Endothelial cell of umbilical vein (primary cell): Measurements from ENCODE around the gene KCNC4. TPM values are rescaled to one million over a fixed set of nuclear protein-coding genes. Genes with fewer than 3 reads are reported as not detected.

Source experiments
- BruUV-seq: library from RNA; stranded (reverse); fragments of 400-500 nt; replicated peaks from 2 replicates; lab custom pipeline; 2021; lab: Mats Ljungman, UMichigan
- CTCF ChIA-PET: fragments of 300-600, 350-600 bp; sonication (Branson Sonifier 250); formaldehyde crosslinking; loops from one replicate; lab custom pipeline; 2021; ENCODE audit warnings: antibody characterized with exemption, inconsistent platforms; lab: Charles Lee
- POLR2A ChIA-PET: fragments of 300-600, 350-600 bp; sonication (Branson Sonifier 250); formaldehyde crosslinking; loops from one replicate; lab custom pipeline; 2021; ENCODE audit warnings: antibody characterized with exemption, inconsistent platforms; lab: Charles Lee
- DNase-seq: peaks from one replicate; pipeline ENCODE4 v3.0.0-alpha.2; 2011; ENCODE audit warnings: low read depth, low spot score
- FAIRE-seq: peaks from 2 replicates; lab custom pipeline; 2011; peaks lifted over from hg19 to GRCh38; lab: Jason Lieb, UNC
- H2AFZ ChIP-seq: 2 replicates; pipeline ENCODE4 v1.6.0; 2012; ENCODE audit warnings: low read depth, low read length, control low read depth, inconsistent platforms
- H3K27ac ChIP-seq: 2 replicates; pipeline ENCODE4 v1.5.1; 2011; ENCODE audit warnings: low read depth, mild to moderate bottlenecking, control low read depth, low read length, moderate library complexity; ENCODE audit not compliant: insufficient read depth
- H3K27me3 ChIP-seq, 2 experiments: 2 replicates each; pipeline versions ENCODE4 v1.6.0 to v1.6.1; 2011; ENCODE audit warnings: low read length in 2 of 2, mixed read lengths in 1 of 2; ENCODE audit not compliant: control insufficient read depth in 2 of 2, insufficient read depth in 2 of 2
- H3K36me3 ChIP-seq, 2 experiments: 2 replicates in 1 of 2; 3 replicates in 1 of 2; pipeline ENCODE4 v1.5.1; 2011; ENCODE audit warnings: low read length in 2 of 2, mild to moderate bottlenecking in 1 of 2, moderate library complexity in 1 of 2; ENCODE audit not compliant: control insufficient read depth in 2 of 2, insufficient read depth in 2 of 2; ENCODE audit errors: extremely low read depth in 1 of 2
- H3K4me1 ChIP-seq: 3 replicates; pipeline ENCODE4 v1.5.1; 2011; ENCODE audit warnings: mild to moderate bottlenecking, low read length; ENCODE audit not compliant: control insufficient read depth, insufficient read depth; ENCODE audit errors: extremely low read depth
- H3K4me2 ChIP-seq: 2 replicates; pipeline ENCODE4 v1.6.1; 2011; ENCODE audit warnings: low read length, control low read depth, mixed read lengths; ENCODE audit not compliant: insufficient read depth
- H3K4me3 ChIP-seq, 3 experiments: fragments of 200-600 bp in 1 of 3; sonication (generic), shearing (Covaris generic) in 1 of 3; replicated peaks in 1 of 3; 2 replicates each; pipeline ENCODE4 v1.5.1; 2011 to 2016; ENCODE audit warnings: control low read depth in 3 of 3, low read length in 3 of 3, mild to moderate bottlenecking in 2 of 3, inconsistent platforms in 1 of 3, low read depth in 1 of 3, moderate library complexity in 1 of 3; ENCODE audit not compliant: insufficient read depth in 1 of 3
- H3K79me2 ChIP-seq: 2 replicates; pipeline ENCODE4 v1.6.0; 2012; ENCODE audit warnings: low read length, inconsistent platforms; ENCODE audit not compliant: control insufficient read depth, insufficient read depth
- H3K9ac ChIP-seq: replicated peaks from 2 replicates; pipeline ENCODE3; 2011; ENCODE audit warnings: low read length, control low read depth; ENCODE audit not compliant: insufficient read depth; ENCODE audit errors: extremely low read depth
- H3K9me1 ChIP-seq: replicated peaks from 3 replicates; pipeline ENCODE4 v1.6.0; 2011; ENCODE audit warnings: mild to moderate bottlenecking, low read length; ENCODE audit not compliant: control insufficient read depth, insufficient read depth; ENCODE audit errors: extremely low read depth
- H3K9me3 ChIP-seq: replicated peaks from 2 replicates; pipeline ENCODE4 v1.5.1; 2012; ENCODE audit warnings: low read length, inconsistent platforms; ENCODE audit not compliant: control insufficient read depth, insufficient read depth
- H4K20me1 ChIP-seq: replicated peaks from 2 replicates; pipeline ENCODE3; 2011; ENCODE audit warnings: mild to moderate bottlenecking, low read length; ENCODE audit not compliant: control insufficient read depth, insufficient read depth; ENCODE audit errors: extremely low read depth
- CTCF ChIP-seq, 2 donors: IDR thresholded peaks; 1 replicate in 1 of 2; 2 replicates in 1 of 2; pipeline ENCODE4 v1.5.1; 2011; ENCODE audit warnings: low read length in 2 of 2, mild to moderate bottlenecking in 2 of 2, moderate library complexity in 2 of 2, control low read depth in 1 of 2, inconsistent platforms in 1 of 2, low read depth in 1 of 2; ENCODE audit not compliant: insufficient read depth in 1 of 2; ENCODE audit errors: extremely low read depth in 1 of 2
- EZH2 ChIP-seq: IDR thresholded peaks from 2 replicates; pipeline ENCODE4 v1.6.1; 2012; ENCODE audit warnings: borderline replicate concordance, low read depth, mild to moderate bottlenecking, moderate library complexity, low read length, inconsistent platforms; ENCODE audit not compliant: severe bottlenecking
- FOS ChIP-seq: IDR thresholded peaks from 2 replicates; pipeline ENCODE4 v1.6.1; 2011; ENCODE audit warnings: mild to moderate bottlenecking, low read length, moderate library complexity, borderline replicate concordance; ENCODE audit not compliant: insufficient read depth
- GATA2 ChIP-seq: IDR thresholded peaks from 2 replicates; pipeline ENCODE4 v1.7.0; 2011; ENCODE audit warnings: low read depth, mild to moderate bottlenecking, moderate library complexity, mixed read lengths, low read length; ENCODE audit not compliant: insufficient read length, insufficient read depth
- JUN ChIP-seq: IDR thresholded peaks from 2 replicates; pipeline ENCODE4 v1.6.1; 2011; ENCODE audit warnings: borderline replicate concordance, low read depth; ENCODE audit not compliant: insufficient read length, insufficient read depth
- MAX ChIP-seq: IDR thresholded peaks from 2 replicates; pipeline ENCODE4 v1.6.1; 2011; ENCODE audit not compliant: insufficient read depth, insufficient read length
- MYC ChIP-seq: IDR thresholded peaks from one replicate; pipeline ENCODE4 v1.6.1; 2011; ENCODE audit warnings: mild to moderate bottlenecking, low read depth, low read length
- POLR2A ChIP-seq: IDR thresholded peaks from 2 replicates; pipeline ENCODE4 v1.6.1; 2012; ENCODE audit warnings: low read depth, mild to moderate bottlenecking, control low read depth, low read length
- POLR2AphosphoS5 ChIP-seq: IDR thresholded peaks from 2 replicates; pipeline ENCODE4 v1.6.1; 2012; ENCODE audit warnings: low read depth, mild to moderate bottlenecking, control low read depth, low read length, moderate library complexity; ENCODE audit not compliant: insufficient read depth
- dilution Hi-C: fragments of 300-500 bp; cut with MboI; formaldehyde crosslinking; loops from one replicate; pipeline ENCODE4 v1.15.0; 2019; ENCODE audit warnings: low sequenced_read_pairs; ENCODE audit not compliant: extremely low pct_ligation_motif_present
- intact Hi-C: fragments of 100-400 bp; cut with micrococcal nuclease; formaldehyde crosslinking; loops from one replicate; pipeline ENCODE4 v1.10.0; 2022
- polyA plus RNA-seq, 4 experiments: library from polyadenylated mRNA; depleted of rRNA in 3 of 4; stranded (reverse) in 3 of 4; unstranded in 1 of 4; fragments of >200 nt; gene quantifications; 2 replicates each; pipeline versions ENCODE4 v1.2.1 to v1.2.3, GENCODE V29; 2011 to 2012; ENCODE audit warnings: missing spikeins in 1 of 4
- total RNA-seq: library from RNA; stranded (reverse); gene quantifications from 2 replicates; pipeline ENCODE4 v1.2.3, GENCODE V29; 2021

The KCNC4 gene
- total and polyA plus RNA-seq, 2 donors (not counting 3 experiments of a cell fraction or from before 2014, with no cell fraction given): 6.7 to 22.5 TPM

DNA sequence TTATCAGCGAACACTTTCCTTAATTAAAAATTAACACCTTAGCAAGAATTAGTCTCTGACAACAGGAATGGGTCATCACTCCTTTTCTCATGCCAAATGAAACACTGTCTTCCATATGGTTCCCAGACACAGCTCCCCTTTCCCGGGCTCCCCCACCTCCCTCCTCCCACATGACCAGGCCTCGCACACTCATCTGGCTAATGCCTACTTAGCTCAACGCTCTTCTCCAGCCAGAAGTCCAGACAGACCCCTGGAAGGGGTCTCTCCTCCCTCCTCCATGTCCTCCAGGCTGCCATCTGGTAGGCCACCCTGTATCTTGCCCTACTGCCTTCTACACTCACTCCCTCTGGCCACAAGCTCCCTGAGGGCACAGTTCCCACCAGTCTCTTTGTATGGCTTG lies 39.9 kb downstream of the KCNC4 start:
- intact Hi-C loops: no loop called here

GRCh38 chr1:110250749-110251148 lies 40.6 kb downstream of the KCNC4 start:
- Histone ChIP-seq H3K9me3 (no peaks in the 10 kb centered on the region), H3K79me2 (no peaks in the 10 kb centered on the region), H3K27me3 (peaks cover 0 to 4% of the 10 kb centered on the region in 2 experiments), H3K4me1 (no peaks in the 10 kb centered on the region), H2AFZ (no peak overlapping the region), H3K4me2 (no peak overlapping the region), H3K36me3 (no peaks in the 10 kb centered on the region), H3K27ac (no peak overlapping the region), H3K9me1 (no peaks in the 10 kb centered on the region), H4K20me1 (no peaks in the 10 kb centered on the region), H3K9ac (no peak overlapping the region), H3K4me3 (no peak overlapping the region)
- FAIRE-seq (no peak), DNase-seq (no peak)
- ChIA-PET POLR2A (no interaction called here), CTCF (no interaction called here)
- intact Hi-C loops (no loop called here), dilution Hi-C loops (no loop called here)
- TF ChIP-seq GATA2 (no peak), POLR2A (no peak), JUN (no peak), MAX (no peak), POLR2AphosphoS5 (no peak), MYC (no peak), EZH2 (no peak), CTCF (IDR thresholded peaks at IDR 0.05; ENCODE audit: extremely low read depth in 1 of 2, insufficient read depth in 1 of 2, low read depth in 1 of 2, low read length in 2 of 2) (no peak)
- BruUV-seq: no TSS peak

More for the DNA sequence above, 39.9 kb downstream of the KCNC4 start:
- no peak for FAIRE-seq
- ChIA-PET POLR2A (no interaction called here), CTCF (interaction anchor here (1.4 kb wide), 1 partner anchor 42 kb away, joined by 5 read pairs; no protein-coding TSS in a partner anchor)
- no peaks in the 10 kb centered on the region for H3K27me3 ChIP-seq
- H3K79me2 ChIP-seq: no peaks in the 10 kb centered on the region
- H4K20me1 ChIP-seq: no peaks in the 10 kb centered on the region
- H3K9me1 ChIP-seq: no peaks in the 10 kb centered on the region
- no peaks in the 10 kb centered on the region for H3K4me1 ChIP-seq
- no peak overlapping the region for H3K9ac ChIP-seq
- H3K27ac ChIP-seq: no peak overlapping the region
- TF ChIP-seq POLR2AphosphoS5: no peak
- no peak for TF ChIP-seq EZH2
- no peak for TF ChIP-seq JUN
- TF ChIP-seq FOS: no peak
- H2AFZ ChIP-seq: no peak overlapping the region
- no TSS peak for BruUV-seq
- H3K9me3 ChIP-seq: no peaks in the 10 kb centered on the region
- dilution Hi-C loops: no loop called here
- DNase-seq: no peak
- no peaks in the 10 kb centered on the region for H3K36me3 ChIP-seq
- H3K4me2 ChIP-seq: no peak overlapping the region
- no peak overlapping the region for H3K4me3 ChIP-seq
